HAP-1 (cell line): ENCODE data around the gene ITM2B.
"Not testable (repeated sequence)": the region's sequence is repeated elsewhere in the genome, so short reads cannot be mapped to it uniquely, and the experiment has no call there.

Experiments used
- DNase-seq, 2 experiments: peaks; one replicate each; pipeline ENCODE4 v3.0.0-alpha.2; 2016 to 2020; ENCODE audit warnings: low spot score in 2 of 2
- H3K27me3 ChIP-seq: fragments of 250-450 bp; sonication (Bioruptor Pico); 2 replicates; pipeline ENCODE4 v1.5.1; 2020; ENCODE audit warnings: low read depth, mild to moderate bottlenecking, moderate library complexity
- H3K36me3 ChIP-seq: fragments of 250-450 bp; sonication (Bioruptor Pico); replicated peaks from 2 replicates; pipeline ENCODE4 v1.5.1; 2020; ENCODE audit warnings: mild to moderate bottlenecking
- H3K4me1 ChIP-seq: fragments of 250-450 bp; sonication (Bioruptor Pico); 2 replicates; pipeline ENCODE4 v1.5.1; 2020; ENCODE audit warnings: mild to moderate bottlenecking
- H3K4me3 ChIP-seq: fragments of 250-450 bp; sonication (Bioruptor Pico); 2 replicates; pipeline ENCODE4 v1.5.1; 2020; ENCODE audit warnings: mild to moderate bottlenecking, moderate library complexity
- H3K9me3 ChIP-seq: fragments of 250-450 bp; sonication (Bioruptor Pico); 2 replicates; pipeline ENCODE4 v1.5.1; 2020; ENCODE audit warnings: mild to moderate bottlenecking, moderate library complexity
- in situ Hi-C: fragments of 300-500 bp; cut with MboI; formaldehyde crosslinking; loops from 3 replicates; pipeline ENCODE4 v1.14.3; 2020; ENCODE audit warnings: low sequenced_read_pairs, inconsistent platforms, mixed read lengths

The ITM2B gene

GRCh38 chr13:48215511-48216203 is 17.3 kb upstream of the ITM2B start:
- H3K36me3 ChIP-seq, H3K27me3 ChIP-seq, DNase-seq, H3K4me3 ChIP-seq, H3K9me3 ChIP-seq, in situ Hi-C loops, H3K4me1 ChIP-seq: not testable (repeated sequence)

GRCh38 chr13:48216204-48216711 is 16.7 kb upstream of the ITM2B start:
- in situ Hi-C loops = no loop called here
- no peaks in the 10 kb centered on the region for H3K4me1 ChIP-seq
- no peak for DNase-seq
- no peaks in the 10 kb centered on the region for H3K27me3 ChIP-seq
- H3K36me3 ChIP-seq = no peaks in the 10 kb centered on the region
- H3K9me3 ChIP-seq = no peaks in the 10 kb centered on the region
- H3K4me3 ChIP-seq = no peak overlapping the region

GRCh38 chr13:48220592-48220980 is 12.4 kb upstream of the ITM2B start:
- H3K4me3 ChIP-seq = no peak overlapping the region
- H3K9me3 ChIP-seq = no peaks in the 10 kb centered on the region
- no peaks in the 10 kb centered on the region for H3K27me3 ChIP-seq
- H3K36me3 ChIP-seq = no peaks in the 10 kb centered on the region
- DNase-seq = no peak
- in situ Hi-C loops = no loop called here
- H3K4me1 ChIP-seq = peaks cover 3% of the 10 kb centered on the region; the same call in 1 of the 2 replicates

DNA sequence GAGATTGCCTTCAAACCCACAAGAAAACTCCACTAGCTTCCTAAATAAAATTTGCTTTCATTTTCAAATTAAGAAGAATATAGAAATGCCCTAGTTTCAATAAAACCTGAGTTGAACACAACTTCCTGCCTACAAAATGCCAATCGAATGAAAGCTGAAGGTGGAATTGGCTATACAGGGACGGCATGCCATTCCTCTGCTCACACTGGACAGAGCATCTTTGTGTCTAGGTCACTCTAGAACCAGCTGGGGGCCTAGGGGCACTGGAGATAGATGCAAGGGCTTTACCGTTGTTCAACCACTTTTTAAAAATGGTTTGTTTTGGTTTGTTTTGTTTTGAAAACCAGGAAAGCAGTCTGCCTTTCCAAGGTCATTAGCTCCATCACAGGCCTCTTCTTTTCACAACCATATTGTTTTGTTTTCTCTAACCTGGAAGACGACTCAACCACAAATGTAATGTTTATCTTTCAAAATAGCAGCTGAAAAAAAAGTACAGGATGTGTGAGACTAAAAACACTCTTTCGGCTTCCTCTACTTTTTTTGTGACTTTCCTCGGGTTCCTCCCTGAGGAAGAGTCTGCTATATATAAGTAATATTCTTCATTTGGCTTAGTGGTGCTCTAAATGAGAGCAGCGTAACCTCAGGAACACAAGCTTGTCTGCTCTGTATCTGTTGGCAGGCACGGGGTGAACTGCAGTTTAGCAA is 11.9 kb upstream of the ITM2B start:
- Histone ChIP-seq H3K9me3 (no peaks in the 10 kb centered on the region), H3K4me1 (peaks cover 3% of the 10 kb centered on the region; the same call in 1 of the 2 replicates), H3K4me3 (no peak overlapping the region), H3K36me3 (no peaks in the 10 kb centered on the region), H3K27me3 (no peaks in the 10 kb centered on the region)
- in situ Hi-C loops = no loop called here
- no peak for DNase-seq

- in situ Hi-C loops = no loop called here
- no peak for DNase-seq
- H3K9me3 ChIP-seq = no peaks in the 10 kb centered on the region
- H3K27me3 ChIP-seq = no peaks in the 10 kb centered on the region
- peaks cover 3% of the 10 kb centered on the region; the same call in 1 of the 2 replicates for H3K4me1 ChIP-seq
- H3K4me3 ChIP-seq = no peak overlapping the region
- H3K36me3 ChIP-seq = no peaks in the 10 kb centered on the region
Observed at GRCh38 chr13:48221686-48222187, 11.3 kb upstream of the ITM2B start.

DNA sequence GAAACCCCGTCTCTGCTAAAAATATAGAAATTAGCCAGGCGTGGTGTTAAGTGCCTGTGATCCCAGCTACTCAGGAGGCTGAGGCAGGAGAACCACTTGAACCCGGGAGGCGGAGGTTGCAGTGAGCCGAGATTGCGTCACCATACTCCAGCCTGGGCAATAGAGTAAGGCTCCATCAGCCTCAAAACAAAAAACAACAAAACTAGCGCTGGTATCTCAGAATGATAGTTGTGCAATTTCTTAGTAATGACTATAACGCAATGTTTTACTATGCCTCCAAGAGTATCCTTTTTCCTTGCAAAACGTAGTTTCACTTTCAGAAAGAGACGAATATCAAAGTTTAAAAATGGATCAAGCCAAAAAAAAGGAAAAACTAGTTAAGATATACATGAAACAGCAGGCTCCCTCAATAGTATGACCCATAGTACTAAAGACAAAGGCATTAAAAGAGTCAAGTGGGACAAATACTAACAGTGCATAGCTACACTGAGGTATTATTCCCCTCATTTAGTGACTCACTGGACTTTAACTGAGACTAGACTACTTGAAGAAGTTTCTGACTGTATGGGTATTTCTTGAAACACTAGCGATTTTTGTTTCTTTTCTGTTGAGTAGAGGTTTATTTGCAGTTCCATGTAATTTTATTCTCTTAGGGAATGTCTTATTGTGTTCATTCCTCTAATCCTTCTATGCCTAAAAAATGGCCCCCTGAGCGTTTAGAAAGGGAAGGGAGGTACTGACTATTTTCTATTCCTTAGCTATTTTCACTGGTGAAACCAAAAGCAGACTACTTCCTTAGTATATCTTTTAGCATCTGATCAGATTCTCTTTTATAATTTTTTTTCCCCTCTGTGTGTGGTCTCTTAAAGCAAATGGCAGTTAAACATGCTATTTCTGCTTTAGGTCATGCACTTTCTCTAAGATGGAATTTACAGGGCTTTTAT is 10.4 kb upstream of the ITM2B start:
- Histone ChIP-seq H3K27me3 (no peaks in the 10 kb centered on the region), H3K36me3 (no peaks in the 10 kb centered on the region), H3K4me1 (peaks cover 3% of the 10 kb centered on the region; the same call in 1 of the 2 replicates), H3K9me3 (no peaks in the 10 kb centered on the region), H3K4me3 (no peak overlapping the region)
- DNase-seq = no peak
- in situ Hi-C loops = no loop called here

DNA sequence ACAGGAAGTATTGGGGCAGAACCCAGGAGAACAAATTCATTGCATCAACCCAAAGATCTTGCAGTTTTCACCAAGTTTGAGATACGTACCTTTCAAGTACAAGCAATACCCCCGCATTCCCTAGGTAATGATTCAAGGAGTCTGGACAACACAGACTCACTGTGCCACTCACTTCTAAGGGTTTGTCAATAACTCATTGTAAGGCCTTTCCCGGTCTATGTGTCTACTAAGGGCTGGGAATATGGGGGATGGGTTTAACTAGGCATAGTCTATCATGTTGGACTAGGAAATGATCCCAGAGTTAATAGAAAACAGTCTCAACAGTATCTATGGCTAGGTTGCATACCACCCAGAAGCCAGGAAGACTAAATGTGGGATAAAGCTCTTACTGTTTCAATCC is 8.3 kb upstream of the ITM2B start:
- in situ Hi-C loops = no loop called here
- no peak for DNase-seq
- Histone ChIP-seq H3K4me3 (no peak overlapping the region), H3K36me3 (no peaks in the 10 kb centered on the region), H3K9me3 (no peaks in the 10 kb centered on the region), H3K27me3 (no peaks in the 10 kb centered on the region), H3K4me1 (peaks cover 3% of the 10 kb centered on the region; the same call in 1 of the 2 replicates)

DNA sequence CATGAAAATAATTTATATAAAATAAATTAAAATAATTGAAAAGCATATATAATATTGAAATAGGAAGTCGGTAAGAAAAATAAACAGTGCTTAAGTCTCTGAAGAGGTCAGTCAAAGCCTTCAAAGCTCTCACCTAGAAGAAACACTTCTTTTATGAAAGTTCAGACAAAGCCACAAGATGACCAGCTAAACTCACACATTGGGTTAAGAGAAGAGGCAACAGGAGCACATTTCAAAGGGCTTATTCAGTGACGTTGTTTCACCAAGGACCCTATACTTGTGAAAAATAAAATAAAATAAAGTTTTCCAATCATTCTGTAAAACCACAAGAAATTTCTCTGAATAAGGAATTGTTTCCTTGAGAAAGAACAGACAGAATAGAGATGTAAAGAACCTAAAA is 2.5 kb upstream of the ITM2B start:
- Histone ChIP-seq H3K4me3 (no peak overlapping the region), H3K27me3 (no peaks in the 10 kb centered on the region), H3K9me3 (no peaks in the 10 kb centered on the region), H3K36me3 (no peaks in the 10 kb centered on the region), H3K4me1 (peaks cover 9% of the 10 kb centered on the region)
- in situ Hi-C loops = loop anchor here (10.0 kb wide), 1 partner anchor 106 kb away; no protein-coding TSS in a partner anchor
- DNase-seq = no peak

DNA sequence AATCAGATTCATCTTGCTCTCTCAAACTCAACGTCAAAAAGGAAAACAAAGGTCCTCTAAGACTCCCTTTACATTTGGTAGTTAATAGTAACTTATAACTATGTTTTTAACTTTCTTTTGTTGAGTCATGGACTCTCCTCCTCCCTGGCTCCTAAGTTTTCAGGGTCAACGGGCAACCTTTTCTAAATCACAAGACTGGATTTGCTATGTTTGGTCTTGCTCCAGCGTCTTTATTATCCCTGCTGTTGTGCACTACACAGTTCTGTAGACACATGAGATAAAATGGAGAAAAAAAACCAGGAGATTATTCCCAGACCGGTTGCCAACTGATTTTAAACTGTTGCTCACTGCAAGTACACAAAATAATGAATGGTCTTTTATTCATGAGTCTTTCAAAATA is 1.9 kb upstream of the ITM2B start:
- Histone ChIP-seq H3K9me3 (no peaks in the 10 kb centered on the region), H3K4me3 (no peak overlapping the region), H3K27me3 (no peaks in the 10 kb centered on the region), H3K36me3 (no peaks in the 10 kb centered on the region), H3K4me1 (peaks cover 14% of the 10 kb centered on the region)
- no peak for DNase-seq
- in situ Hi-C loops = loop anchor here (10.0 kb wide), 1 partner anchor 106 kb away; no protein-coding TSS in a partner anchor

GRCh38 chr13:48231933-48232332 is 1.1 kb upstream of the ITM2B start:
- in situ Hi-C loops = loop anchor here (10.0 kb wide), 1 partner anchor 107 kb away; no protein-coding TSS in a partner anchor
- H3K36me3 ChIP-seq = no peaks in the 10 kb centered on the region
- DNase-seq = no peak
- H3K4me1 ChIP-seq = peaks cover 22% of the 10 kb centered on the region
- no peaks in the 10 kb centered on the region for H3K27me3 ChIP-seq
- H3K4me3 ChIP-seq = no peak overlapping the region
- H3K9me3 ChIP-seq = no peaks in the 10 kb centered on the region

GRCh38 chr13:48232420-48233045 is 473 bp upstream of the ITM2B start:
- peak overlapping the region; percentile 79 for H3K4me3 ChIP-seq
- DNase-seq = peak in 1 of 2 experiments; percentile 31

DNA sequence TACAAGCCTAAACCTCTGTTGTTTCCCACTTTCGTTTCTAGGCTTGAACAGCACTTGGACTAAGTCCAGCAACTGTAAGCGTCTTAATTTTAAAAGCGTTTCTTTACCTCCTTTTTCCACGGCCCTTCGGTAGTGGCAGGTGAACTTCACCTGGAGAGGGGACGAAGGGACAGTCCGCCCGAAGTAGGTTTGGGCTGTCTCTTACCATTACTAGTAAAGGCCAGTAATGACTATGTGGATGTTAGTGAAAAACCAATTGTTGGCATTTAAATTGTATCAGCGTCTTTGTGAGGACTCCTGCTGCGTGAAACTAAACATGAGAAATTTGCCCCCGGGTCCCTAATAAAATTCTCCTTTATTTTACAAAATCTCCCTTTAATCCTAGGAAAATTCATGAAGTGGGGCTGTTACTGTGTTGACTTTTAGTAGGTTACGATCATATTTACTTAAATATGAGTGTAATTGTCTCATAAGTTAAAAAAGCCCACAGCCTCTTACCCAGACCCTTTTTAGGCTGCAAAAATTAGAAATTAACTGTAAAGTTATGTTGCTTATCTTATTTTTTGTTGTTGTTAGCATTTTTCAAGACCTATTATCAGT is 983 bp downstream of the ITM2B start:
- Histone ChIP-seq H3K36me3 (no peaks in the 10 kb centered on the region), H3K9me3 (no peaks in the 10 kb centered on the region), H3K27me3 (no peaks in the 10 kb centered on the region), H3K4me3 (peak overlapping the region; percentile 79), H3K4me1 (peaks cover 29% of the 10 kb centered on the region)
- peak; percentile 27 to 68 for DNase-seq
- in situ Hi-C loops = loop anchor here (10.0 kb wide), 1 partner anchor 109 kb away; no protein-coding TSS in a partner anchor

More at GRCh38 chr13:48232420-48233045, 473 bp upstream of the ITM2B start:
- H3K9me3 ChIP-seq = no peaks in the 10 kb centered on the region
- H3K27me3 ChIP-seq = no peaks in the 10 kb centered on the region
- no peaks in the 10 kb centered on the region for H3K36me3 ChIP-seq
- in situ Hi-C loops = loop anchor here (10.0 kb wide), 1 partner anchor 108 kb away; no protein-coding TSS in a partner anchor
- peaks cover 28% of the 10 kb centered on the region for H3K4me1 ChIP-seq
